Stimulated activated CD4-positive, alpha-beta T cell treated with anti-CD3 and anti-CD28 coated beads, Interleukin-15, amount 100 ng/mL, for 48 hours (primary cell): ENCODE results near the gene TMEM140.
"Not testable (repeated sequence)": the region's sequence is repeated elsewhere in the genome, so short reads cannot be mapped to it uniquely, and the experiment has no call there.

ENCODE experiments used
- DNase-seq, 2 donors: peaks; one replicate each; pipeline ENCODE4 v3.0.0-alpha.2; 2020; ENCODE audit warnings: low read depth in 2 of 2

The TMEM140 gene

GRCh38 chr7:135158874-135159273, 11.0 kb downstream of the TMEM140 start:
- DNase-seq = no peak

- no peak for DNase-seq
These were observed 11.7 kb downstream of the TMEM140 start for GRCh38 chr7:135159359-135160085.

- DNase-seq = no peak
These were observed 12.4 kb downstream of the TMEM140 start for GRCh38 chr7:135160098-135160857.

GRCh38 chr7:135160858-135161653, 13.2 kb downstream of the TMEM140 start:
- no peak for DNase-seq

- DNase-seq = no peak
These were observed 13.8 kb downstream of the TMEM140 start for GRCh38 chr7:135161669-135162068.

- no peak for DNase-seq
These were observed 14.6 kb downstream of the TMEM140 start for GRCh38 chr7:135162382-135163001.

GRCh38 chr7:135164357-135165061, 16.6 kb downstream of the TMEM140 start:
- no peak for DNase-seq

GRCh38 chr7:135165862-135166261, 18.0 kb downstream of the TMEM140 start:
- no peak for DNase-seq

- DNase-seq = no peak
These were observed 18.6 kb downstream of the TMEM140 start for GRCh38 chr7:135166338-135166990.

GRCh38 chr7:135167365-135167917, 19.6 kb downstream of the TMEM140 start:
- no peak for DNase-seq

GRCh38 chr7:135168001-135168400, 20.1 kb downstream of the TMEM140 start:
- no peak for DNase-seq

GRCh38 chr7:135168489-135169140, 20.7 kb downstream of the TMEM140 start:
- DNase-seq = no peak

GRCh38 chr7:135169141-135169963, 21.5 kb downstream of the TMEM140 start:
- peak; percentile 55 to 62 for DNase-seq

- no peak for DNase-seq
These were observed 22.0 kb downstream of the TMEM140 start for GRCh38 chr7:135169964-135170273.

GRCh38 chr7:135170274-135170997, 22.6 kb downstream of the TMEM140 start, which contains the start of gene CYREN:
TSS of gene CYREN (minus strand) at chr7:135170707. CDS start at chr7:135168922, 1,785 bp downstream.
- peak; percentile 90 to 92 for DNase-seq

GRCh38 chr7:135170998-135171481, 23.2 kb downstream of the TMEM140 start:
- DNase-seq = not testable (repeated sequence)

- not testable (repeated sequence) for DNase-seq
These were observed 23.9 kb downstream of the TMEM140 start for GRCh38 chr7:135171581-135172291.
